ENCODE measurements around the gene TM9SF2. TPM values are rescaled to one million over a fixed set of nuclear protein-coding genes. Genes with fewer than 3 reads are reported as not detected.

The TM9SF2 gene
- total RNA-seq, 2 experiments from 2014 or later = 37.2 to 38.2 TPM

DNA sequence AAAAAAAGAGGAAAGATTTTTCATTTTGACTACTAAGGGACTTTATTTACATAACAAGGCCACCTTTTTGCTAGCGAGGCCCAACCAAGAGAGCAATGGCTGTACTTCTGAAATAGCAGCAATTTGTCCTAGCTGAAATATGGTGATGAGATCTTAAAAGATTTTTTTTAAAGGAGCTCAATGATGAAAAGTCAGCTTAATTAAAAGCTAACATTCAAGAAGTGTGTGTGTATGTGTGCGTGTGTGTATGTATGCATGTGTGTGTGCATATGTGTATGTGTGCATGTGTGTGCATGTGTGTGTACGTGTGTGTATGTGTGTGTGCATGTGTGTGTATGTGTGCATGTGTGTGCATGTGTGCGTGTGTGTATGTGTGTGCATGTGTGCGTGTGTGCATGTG is 24.6 kb upstream of the TM9SF2 start:
- Mint-ChIP-seq H3K27ac (no peak overlapping the region), H3K36me3 (ENCODE audit: low read depth) (no peaks in the 10 kb centered on the region), H3K27me3 (peaks cover 4% of the 10 kb centered on the region), H3K4me3 (no peak overlapping the region), H3K9me3 (no peaks in the 10 kb centered on the region), H3K4me1 (ENCODE audit: low read depth) (peaks cover 14% of the 10 kb centered on the region)
- intact Hi-C loops (cut with DNase I, micrococcal nuclease) = no loop called here
- CTCF ChIA-PET = interaction anchor here (0.6 kb wide), 1 partner anchor 29 kb away, joined by 5 read pairs; no protein-coding TSS in a partner anchor
- Histone ChIP-seq H3K9me3 (ENCODE audit: control insufficient read depth in 1 of 2, insufficient read depth in 1 of 2, low read length in 2 of 2) (no peaks in the 10 kb centered on the region), H3K4me3 (ENCODE audit: low read length) (no peak overlapping the region), H3K27ac (ENCODE audit: low read depth in 1 of 2, low read length in 2 of 2) (no peak overlapping the region), H3K4me1 (ENCODE audit: insufficient read depth, low read length) (no peaks in the 10 kb centered on the region), H3K27me3 (ENCODE audit: control insufficient read depth in 1 of 2, insufficient read depth in 2 of 2, low read length in 2 of 2) (no peaks in the 10 kb centered on the region), H3K36me3 (ENCODE audit: insufficient read depth, low read length) (no peaks in the 10 kb centered on the region)
- POLR2A ChIA-PET = interaction anchor here (0.6 kb wide), 1 partner anchor 25 kb away, joined by 6 read pairs; no protein-coding TSS in a partner anchor
- TF ChIP-seq, protein P1, sequence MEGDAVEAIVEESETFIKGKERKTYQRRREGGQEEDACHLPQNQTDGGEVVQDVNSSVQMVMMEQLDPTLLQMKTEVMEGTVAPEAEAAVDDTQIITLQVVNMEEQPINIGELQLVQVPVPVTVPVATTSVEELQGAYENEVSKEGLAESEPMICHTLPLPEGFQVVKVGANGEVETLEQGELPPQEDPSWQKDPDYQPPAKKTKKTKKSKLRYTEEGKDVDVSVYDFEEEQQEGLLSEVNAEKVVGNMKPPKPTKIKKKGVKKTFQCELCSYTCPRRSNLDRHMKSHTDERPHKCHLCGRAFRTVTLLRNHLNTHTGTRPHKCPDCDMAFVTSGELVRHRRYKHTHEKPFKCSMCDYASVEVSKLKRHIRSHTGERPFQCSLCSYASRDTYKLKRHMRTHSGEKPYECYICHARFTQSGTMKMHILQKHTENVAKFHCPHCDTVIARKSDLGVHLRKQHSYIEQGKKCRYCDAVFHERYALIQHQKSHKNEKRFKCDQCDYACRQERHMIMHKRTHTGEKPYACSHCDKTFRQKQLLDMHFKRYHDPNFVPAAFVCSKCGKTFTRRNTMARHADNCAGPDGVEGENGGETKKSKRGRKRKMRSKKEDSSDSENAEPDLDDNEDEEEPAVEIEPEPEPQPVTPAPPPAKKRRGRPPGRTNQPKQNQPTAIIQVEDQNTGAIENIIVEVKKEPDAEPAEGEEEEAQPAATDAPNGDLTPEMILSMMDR (IDR thresholded peaks at IDR 0.05) = no peak
- DNase-seq (no peak), ATAC-seq (ENCODE audit: poor library complexity) (no peak)

DNA sequence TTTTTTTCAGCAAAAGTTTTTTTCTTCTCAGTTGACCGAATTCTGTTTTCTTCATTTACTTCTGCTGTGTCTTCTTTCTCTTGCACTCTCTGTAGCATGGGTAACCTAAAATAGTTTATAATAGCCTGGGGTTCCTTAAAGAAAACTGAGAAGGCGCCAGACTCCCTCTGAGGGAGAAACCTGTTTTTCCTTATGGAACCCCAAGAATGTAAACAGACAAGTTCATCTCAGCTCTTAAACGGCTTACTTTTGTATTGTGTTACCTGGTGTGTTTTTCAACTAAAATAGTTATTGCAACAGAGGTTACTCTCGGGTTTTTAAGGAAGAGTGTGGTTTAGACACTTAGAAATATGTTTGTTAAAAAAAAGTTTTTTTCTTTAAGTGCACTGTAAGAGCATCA is 23.8 kb upstream of the TM9SF2 start:
- intact Hi-C loops (cut with DNase I, micrococcal nuclease) = no loop called here
- H3K27me3 Mint-ChIP-seq = no peaks in the 10 kb centered on the region

DNA sequence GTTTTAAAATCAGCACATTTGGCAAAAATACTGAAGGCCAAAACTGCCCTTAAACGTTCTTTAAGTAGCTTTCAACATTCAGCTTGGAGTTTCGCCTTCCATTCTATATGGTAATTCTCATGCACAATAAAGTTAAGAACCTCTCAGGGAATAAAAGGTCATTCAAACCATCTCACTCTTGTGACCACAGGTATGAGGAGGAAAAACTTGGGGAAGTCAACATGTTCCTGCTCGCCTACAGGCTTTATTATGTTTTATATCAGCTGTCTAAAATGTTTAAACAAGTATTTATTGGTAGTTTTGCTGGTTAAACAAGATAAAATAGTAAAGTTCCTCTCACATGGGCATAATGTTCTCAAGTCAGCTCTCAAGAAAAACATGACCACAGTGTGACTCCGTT is 19.9 kb upstream of the TM9SF2 start:
- no peak overlapping the region for H3K4me3 ChIP-seq (ENCODE audit: low read length)
- intact Hi-C loops (cut with DNase I, micrococcal nuclease) = no loop called here
- Mint-ChIP-seq H3K9me3 (peaks cover 2% of the 10 kb centered on the region), H3K27ac (no peak overlapping the region), H3K36me3 (ENCODE audit: low read depth) (peaks cover 3% of the 10 kb centered on the region), H3K4me1 (ENCODE audit: low read depth) (peaks cover 23% of the 10 kb centered on the region), H3K27me3 (no peaks in the 10 kb centered on the region), H3K4me3 (no peak overlapping the region)
- TF ChIP-seq, protein P1 (IDR thresholded peaks at IDR 0.05) = no peak
- H3K27me3 ChIP-seq (ENCODE audit: control insufficient read depth in 1 of 2, insufficient read depth in 2 of 2, low read length in 2 of 2) = no peaks in the 10 kb centered on the region
- ChIA-PET CTCF (no interaction called here), POLR2A (no interaction called here)
- ATAC-seq (ENCODE audit: poor library complexity) (no peak), DNase-seq (no peak)
- no peaks in the 10 kb centered on the region for H3K36me3 ChIP-seq (ENCODE audit: insufficient read depth, low read length)
- H3K4me1 ChIP-seq (ENCODE audit: insufficient read depth, low read length) = peaks cover 3% of the 10 kb centered on the region
- peaks cover 0 to 2% of the 10 kb centered on the region in 2 experiments for H3K9me3 ChIP-seq (ENCODE audit: control insufficient read depth in 1 of 2, insufficient read depth in 1 of 2, low read length in 2 of 2)
- no peak overlapping the region for H3K27ac ChIP-seq (ENCODE audit: low read depth in 1 of 2, low read length in 2 of 2)

More for the DNA sequence above, 23.8 kb upstream of the TM9SF2 start:
- ChIA-PET CTCF (interaction anchor here (1.7 kb wide), 1 partner anchor 14 kb away, joined by 3 read pairs; no protein-coding TSS in a partner anchor), POLR2A (no interaction called here)
- Histone ChIP-seq H3K36me3 (ENCODE audit: insufficient read depth, low read length) (no peaks in the 10 kb centered on the region), H3K4me3 (ENCODE audit: low read length) (no peak overlapping the region), H3K27me3 (ENCODE audit: control insufficient read depth in 1 of 2, insufficient read depth in 2 of 2, low read length in 2 of 2) (no peaks in the 10 kb centered on the region), H3K27ac (ENCODE audit: low read depth in 1 of 2, low read length in 2 of 2) (no peak overlapping the region), H3K4me1 (ENCODE audit: insufficient read depth, low read length) (no peaks in the 10 kb centered on the region), H3K9me3 (ENCODE audit: control insufficient read depth in 1 of 2, insufficient read depth in 1 of 2, low read length in 2 of 2) (no peaks in the 10 kb centered on the region)
- no peaks in the 10 kb centered on the region for H3K9me3 Mint-ChIP-seq
- H3K27ac Mint-ChIP-seq = no peak overlapping the region
- H3K4me1 Mint-ChIP-seq (ENCODE audit: low read depth) = peaks cover 14% of the 10 kb centered on the region
- TF ChIP-seq, protein P1 (IDR thresholded peaks at IDR 0.05) = no peak
- DNase-seq (no peak), ATAC-seq (ENCODE audit: poor library complexity) (no peak)
- no peaks in the 10 kb centered on the region for H3K36me3 Mint-ChIP-seq (ENCODE audit: low read depth)
- no peak overlapping the region for H3K4me3 Mint-ChIP-seq

All from CD4-positive, alpha-beta T cell (primary cell).